Measurements from ENCODE around the gene TMEM108.

DNA sequence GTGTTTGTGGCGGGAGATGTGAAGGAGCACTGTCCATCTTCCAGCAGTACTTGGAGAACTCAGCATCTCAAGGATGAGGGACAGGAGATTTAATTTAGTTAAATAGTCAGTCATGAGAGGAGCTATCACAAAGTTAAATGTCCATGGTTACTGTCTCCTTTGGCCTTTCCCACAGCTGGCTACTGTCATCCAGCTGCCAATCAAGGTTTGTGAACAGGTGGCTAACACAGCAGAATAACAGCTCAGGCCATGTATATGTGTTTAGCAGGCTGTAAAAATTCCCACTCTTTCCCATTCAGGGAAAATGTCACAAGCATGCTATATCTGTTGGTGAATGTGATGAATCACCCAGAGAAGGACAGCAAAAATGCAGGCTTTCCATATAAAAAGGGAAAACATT lies 120.5 kb downstream of the TMEM108 start:
- TF ChIP-seq CTCF (IDR thresholded peaks at IDR 0.05), result no peak
- no peak for TF ChIP-seq POLR2A (IDR thresholded peaks at IDR 0.05)
